GM18517 (cell line): ENCODE measurements around the gene FBXO31.
A peak's percentile ranks its signal among the peaks of the same experiment; 100 is the strongest.
"Not testable (repeated sequence)": the region's sequence is repeated elsewhere in the genome, so short reads cannot be mapped to it uniquely, and the experiment has no call there.

Source experiments
- ATAC-seq: cut with Tn5 transposase; IDR thresholded peaks from one replicate; pipeline ENCODE4 v1.9.1; 2021; ENCODE audit warnings: mild to moderate bottlenecking, moderate library complexity; ENCODE audit not compliant: unreplicated experiment

FBXO31 gene

GRCh38 chr16:87411375-87412271, 28.0 kb upstream of the FBXO31 start:
- no peak for ATAC-seq

DNA sequence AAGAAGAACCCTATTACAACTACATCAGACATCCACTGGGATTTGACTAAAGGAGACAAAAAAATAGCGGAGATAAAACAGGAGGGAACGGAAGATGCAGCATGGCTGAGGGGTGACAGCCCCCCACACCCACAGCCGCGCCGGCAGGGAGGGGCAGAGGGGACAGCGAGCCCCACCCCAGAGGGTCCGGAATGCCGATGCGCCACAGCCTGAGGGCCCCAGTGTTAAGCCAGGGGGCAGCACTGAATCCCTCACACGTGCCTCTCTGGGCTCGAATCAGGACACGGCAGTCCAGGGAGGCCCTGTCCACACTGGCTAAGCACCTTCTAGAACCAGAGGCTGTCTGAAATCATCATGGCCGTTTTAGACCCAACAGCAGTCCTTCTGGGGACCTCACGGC, 27.4 kb upstream of the FBXO31 start:
- no peak for ATAC-seq

DNA sequence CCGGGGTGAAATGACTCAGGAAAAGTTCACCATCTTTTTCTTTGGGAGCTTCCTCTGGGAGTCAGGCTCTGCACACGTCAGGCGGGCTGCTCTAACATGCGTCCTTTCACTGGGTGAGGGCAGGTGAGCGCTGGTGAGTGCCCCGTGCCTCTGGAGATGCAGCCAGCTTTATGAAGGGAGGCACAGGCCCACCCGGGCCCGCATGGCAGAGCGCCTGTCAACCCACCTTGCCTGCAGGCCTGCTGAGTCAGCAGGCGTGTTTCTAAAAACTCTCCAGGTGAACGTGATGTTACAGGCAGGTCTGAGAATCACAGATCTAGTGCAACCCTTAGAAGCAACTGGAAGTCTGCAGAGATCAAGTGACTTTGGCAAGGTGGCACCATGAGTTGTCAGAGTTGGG, 27.0 kb upstream of the FBXO31 start:
- ATAC-seq = no peak

DNA sequence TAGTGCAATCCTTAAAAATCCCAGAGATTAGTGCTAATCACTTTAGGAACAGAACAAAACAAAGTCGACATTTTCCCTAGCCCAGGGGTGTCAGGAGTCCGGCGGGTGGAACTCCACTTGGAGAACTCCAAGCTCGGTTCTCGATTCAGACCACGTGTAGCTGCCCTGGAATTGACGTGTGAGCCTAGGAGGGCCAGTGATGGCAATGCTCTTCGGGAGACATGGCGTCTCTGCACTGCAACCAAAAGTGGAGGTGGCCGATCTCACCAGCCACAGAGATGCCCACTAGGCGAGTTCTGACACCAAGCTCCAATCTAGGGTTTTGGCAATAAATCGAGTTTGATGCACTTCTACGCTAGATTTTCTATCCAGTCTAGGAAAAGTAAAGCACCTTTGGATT, 26.2 kb upstream of the FBXO31 start:
- no peak for ATAC-seq

GRCh38 chr16:87409153-87409552, 25.6 kb upstream of the FBXO31 start:
- ATAC-seq = no peak

DNA sequence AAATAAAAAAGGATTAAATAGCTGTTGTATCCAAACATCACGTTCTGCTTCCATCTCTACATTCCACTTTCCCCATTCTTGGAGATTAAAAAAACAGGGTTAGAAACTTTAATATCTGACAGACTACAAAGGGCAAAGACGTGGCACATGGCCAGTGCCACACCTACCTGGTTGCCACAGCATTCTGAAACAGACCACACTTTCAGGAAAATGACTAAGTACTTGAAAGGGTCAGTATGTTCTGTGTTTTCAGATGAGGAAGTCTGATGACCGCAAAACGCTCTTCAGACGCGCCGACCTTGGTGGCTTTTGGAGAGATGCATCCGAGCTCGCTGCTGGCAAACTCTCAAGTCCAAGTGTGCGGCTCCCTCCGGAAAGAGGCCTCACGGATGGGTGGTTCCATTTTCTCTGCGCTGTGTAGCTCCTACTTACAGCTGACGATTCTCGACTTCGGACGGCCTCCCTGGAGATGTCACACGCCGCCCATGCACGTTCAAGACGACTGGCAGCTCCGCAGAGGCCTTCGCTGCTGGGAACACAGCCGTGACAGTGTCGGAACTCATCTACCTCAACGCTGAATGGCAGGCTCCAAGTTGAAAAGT, 24.0 kb upstream of the FBXO31 start:
- ATAC-seq = no peak

GRCh38 chr16:87406495-87407088, 23.0 kb upstream of the FBXO31 start:
- no peak for ATAC-seq

DNA sequence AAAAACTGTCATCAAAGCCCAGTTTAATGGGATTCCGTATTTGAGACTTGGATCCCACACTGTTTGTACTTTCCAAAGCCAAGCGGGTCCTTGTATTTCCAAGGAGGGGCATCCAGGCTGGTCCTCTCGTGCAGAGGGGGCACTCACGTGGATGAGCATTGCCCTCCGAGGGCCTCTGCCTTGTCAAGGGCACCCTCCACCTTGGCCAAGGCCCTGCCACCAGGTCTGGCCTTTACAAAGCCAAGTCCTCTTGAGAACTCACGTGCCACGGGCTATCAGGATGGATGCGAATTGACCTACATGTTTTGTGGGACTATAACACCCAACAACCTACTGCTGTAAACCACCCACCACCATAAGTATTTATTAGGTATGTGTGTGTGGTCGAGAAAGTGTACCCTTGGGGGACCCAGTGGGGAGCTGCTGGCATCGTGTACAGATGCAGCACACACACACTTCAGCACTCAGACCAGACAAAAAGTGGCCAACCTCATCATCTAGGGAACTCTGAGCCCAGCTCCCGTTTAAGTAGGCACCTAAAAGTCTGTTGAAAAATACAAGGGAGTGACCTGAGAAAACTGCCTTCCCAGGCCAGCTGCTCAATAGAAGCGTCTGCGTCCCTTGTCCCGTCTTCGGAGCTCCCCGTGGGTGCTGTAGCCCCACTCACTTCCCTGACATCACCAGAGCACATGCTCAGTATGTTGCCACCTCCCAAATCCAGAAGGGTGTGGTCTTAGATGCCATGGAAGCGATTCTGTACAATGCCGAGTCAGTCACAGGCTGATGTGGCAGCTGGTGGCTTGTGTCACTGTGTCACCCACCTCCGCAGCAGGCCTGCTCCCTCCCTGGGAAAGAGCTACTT, 21.4 kb upstream of the FBXO31 start:
- no peak for ATAC-seq

GRCh38 chr16:87395181-87395842, 11.7 kb upstream of the FBXO31 start:
- no peak for ATAC-seq

GRCh38 chr16:87393680-87394055, 10.1 kb upstream of the FBXO31 start:
- no peak for ATAC-seq

DNA sequence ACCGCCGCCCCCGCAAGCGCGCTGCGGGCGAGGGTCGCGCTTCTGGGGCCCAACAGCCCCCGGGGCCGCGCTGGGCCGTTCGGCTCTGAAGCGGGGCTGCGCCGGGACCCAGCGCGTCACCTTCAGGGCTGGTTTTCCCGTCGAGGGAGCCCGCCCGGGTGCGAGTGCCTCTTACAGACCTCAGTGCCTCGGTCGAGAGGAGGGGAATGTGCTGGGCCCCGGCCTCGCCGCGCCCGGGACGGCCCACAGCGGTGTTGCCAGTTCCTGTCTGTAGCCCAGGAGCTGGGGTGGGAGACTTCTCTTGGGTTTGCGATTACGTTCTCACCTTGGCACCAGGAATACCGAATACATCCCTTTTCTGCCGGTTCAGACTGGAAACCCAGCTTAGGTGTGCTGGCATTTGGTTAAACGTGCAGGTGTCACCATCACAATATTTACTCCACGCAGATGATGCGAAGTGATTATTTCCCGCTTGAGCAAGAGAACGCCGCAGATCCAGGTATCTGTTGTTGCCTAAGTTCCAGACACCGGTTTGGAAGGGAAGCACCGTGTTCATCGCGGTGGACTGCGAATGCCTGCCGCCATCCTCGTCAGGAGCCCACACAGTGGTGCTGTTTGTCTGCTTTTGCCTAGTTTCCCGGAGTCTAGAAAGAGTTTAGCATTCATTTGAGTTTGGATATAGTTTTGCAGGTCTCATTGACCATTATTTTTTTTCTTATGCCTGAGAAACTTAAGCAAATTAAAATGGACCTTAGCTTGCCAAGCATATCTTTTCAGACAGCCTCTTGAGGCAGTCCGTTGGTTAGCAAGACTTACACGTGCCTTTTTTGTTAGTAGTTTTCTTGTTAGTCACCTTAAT, 9.5 kb upstream of the FBXO31 start:
- ATAC-seq = no peak

- ATAC-seq = peak; percentile 52
These were observed 8.6 kb upstream of the FBXO31 start, which contains the start of gene MAP1LC3B for GRCh38 chr16:87391950-87392820. Gene MAP1LC3B, plus strand, starts transcription at chr16:87392336. Its CDS starts 92 bp downstream, at chr16:87392428.

DNA sequence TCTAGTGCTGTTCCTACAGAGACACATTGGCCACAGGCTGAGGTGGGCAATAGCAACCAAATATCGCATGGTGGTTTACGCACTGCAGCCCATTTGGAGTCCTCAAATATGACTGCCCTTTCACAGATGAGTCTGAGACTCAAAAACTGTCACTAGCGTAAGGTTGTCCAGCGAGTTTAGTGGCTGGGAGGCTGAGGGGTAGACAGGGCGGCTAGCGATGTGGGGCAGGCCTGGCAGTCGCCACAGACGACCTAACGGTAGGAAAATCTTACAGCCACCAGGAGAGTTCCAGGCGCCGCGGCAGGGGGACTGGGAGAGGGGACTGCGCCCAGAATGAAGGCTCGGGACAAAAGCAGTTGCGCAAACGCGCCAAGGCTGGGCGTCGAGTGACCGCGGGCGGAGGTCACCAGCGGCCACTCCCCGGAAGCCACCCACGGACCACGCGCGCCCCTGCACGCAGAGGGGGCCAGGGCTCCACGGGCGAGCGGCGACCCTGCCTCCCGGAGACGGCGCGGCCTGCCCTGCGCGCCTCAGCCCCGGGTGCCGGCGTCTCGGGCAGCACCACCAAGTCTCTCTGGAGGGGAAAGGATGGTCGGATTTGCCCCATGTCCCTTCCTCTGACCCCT, 7.9 kb upstream of the FBXO31 start:
- ATAC-seq = no peak

GRCh38 chr16:87390641-87391323, 7.2 kb upstream of the FBXO31 start:
- ATAC-seq = no peak

- not testable (repeated sequence) for ATAC-seq
These were observed 6.3 kb upstream of the FBXO31 start for GRCh38 chr16:87389914-87390313.

DNA sequence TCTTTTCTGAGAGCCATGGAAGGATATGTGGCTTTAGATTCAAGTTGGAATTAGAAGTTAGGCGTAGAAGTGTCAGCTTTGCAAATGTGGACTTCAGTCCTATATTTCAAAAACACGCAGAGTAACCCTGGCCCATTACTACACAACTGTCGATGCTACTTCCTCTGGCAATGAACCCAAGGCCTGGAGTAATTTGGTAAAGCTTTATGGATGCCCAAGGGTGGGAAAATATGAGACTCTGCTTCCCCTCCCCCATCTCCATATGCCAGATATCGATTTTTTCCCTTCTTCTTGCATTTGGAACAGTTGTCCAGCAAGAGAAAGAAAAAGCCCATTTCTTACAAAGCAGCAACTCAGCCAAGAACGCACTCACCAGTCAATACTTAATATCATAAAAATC, 5.7 kb upstream of the FBXO31 start:
- ATAC-seq = no peak

GRCh38 chr16:87388818-87389134, 5.2 kb upstream of the FBXO31 start:
- ATAC-seq = no peak
